Measurements from ENCODE around the gene EPHB2.

- no peak for TF ChIP-seq REST (IDR thresholded peaks at IDR 0.05; ENCODE audit: low read depth)
- no peak for TF ChIP-seq NFIC (IDR thresholded peaks at IDR 0.05)
- no peak for TF ChIP-seq RAD21 (IDR thresholded peaks at IDR 0.05; ENCODE audit: low read depth)
These were observed 164.6 kb downstream of the EPHB2 start for GRCh38 chr1:22875241-22875640.

Measured in Ishikawa (cell line).